Cardiac atrium fibroblast (primary cell): ENCODE results near the gene TTLL7. TPM values are rescaled to one million over a fixed set of nuclear protein-coding genes. Genes with fewer than 3 reads are reported as not detected.

Experiments used
- total RNA-seq: library from RNA; depleted of rRNA; stranded (reverse); fragments of >200 nt; gene quantifications from 2 replicates; pipeline ENCODE4 v1.2.3, GENCODE V29; 2015

Gene TTLL7, protein sequence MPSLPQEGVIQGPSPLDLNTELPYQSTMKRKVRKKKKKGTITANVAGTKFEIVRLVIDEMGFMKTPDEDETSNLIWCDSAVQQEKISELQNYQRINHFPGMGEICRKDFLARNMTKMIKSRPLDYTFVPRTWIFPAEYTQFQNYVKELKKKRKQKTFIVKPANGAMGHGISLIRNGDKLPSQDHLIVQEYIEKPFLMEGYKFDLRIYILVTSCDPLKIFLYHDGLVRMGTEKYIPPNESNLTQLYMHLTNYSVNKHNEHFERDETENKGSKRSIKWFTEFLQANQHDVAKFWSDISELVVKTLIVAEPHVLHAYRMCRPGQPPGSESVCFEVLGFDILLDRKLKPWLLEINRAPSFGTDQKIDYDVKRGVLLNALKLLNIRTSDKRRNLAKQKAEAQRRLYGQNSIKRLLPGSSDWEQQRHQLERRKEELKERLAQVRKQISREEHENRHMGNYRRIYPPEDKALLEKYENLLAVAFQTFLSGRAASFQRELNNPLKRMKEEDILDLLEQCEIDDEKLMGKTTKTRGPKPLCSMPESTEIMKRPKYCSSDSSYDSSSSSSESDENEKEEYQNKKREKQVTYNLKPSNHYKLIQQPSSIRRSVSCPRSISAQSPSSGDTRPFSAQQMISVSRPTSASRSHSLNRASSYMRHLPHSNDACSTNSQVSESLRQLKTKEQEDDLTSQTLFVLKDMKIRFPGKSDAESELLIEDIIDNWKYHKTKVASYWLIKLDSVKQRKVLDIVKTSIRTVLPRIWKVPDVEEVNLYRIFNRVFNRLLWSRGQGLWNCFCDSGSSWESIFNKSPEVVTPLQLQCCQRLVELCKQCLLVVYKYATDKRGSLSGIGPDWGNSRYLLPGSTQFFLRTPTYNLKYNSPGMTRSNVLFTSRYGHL
- total RNA-seq: 1.6 and 2.9 TPM in 2 replicates

DNA sequence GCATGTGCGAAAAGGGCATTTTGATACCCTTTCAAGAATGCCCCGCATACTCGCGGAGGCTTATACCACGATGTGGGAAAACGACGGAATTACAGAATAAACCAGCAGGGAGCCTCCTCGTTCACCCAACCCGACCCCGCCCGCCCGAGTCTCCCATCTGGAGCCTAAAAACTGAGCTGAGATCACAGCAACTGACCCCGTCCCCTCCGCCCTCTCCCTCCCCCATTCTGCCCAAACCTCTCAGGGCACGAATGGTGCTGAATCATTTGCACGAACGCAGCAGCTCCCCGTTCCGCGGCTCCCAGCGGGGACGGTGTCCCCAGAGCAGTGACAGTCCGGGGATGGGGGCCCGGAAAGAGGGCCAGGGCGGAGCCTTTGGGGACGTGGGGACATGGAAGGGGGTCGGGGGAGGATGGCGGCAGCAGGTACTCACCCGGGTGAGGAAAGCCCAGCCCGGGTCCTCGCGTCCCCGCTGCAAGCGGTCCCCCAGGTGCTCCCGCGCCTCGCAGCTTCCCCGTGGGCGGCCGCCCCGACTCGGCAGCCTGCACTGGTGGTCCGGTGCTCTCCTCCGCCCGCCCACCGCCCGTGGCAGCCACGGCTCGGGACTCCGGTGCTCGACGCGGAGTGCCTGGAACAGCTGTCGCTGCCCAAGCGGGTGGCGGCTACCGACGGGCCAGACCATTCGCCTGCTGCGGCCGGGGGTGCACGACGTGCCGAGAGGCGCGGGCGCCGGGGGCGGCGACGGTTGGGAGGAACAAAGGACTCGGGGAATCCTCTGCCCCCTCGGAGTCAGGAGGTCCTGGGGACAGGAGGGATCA lies at the start of gene TTLL7:
TSS of gene TTLL7 (minus strand) at position 635 of the 818 bp plus-strand sequence. CDS start 46,921 bp downstream, outside the sequence.

Other genes starting within 250 kb of the TTLL7 start
- 6.9 and 10.0 TPM in 2 replicates for gene PRKACB, start 145.1 kb upstream of the TTLL7 start, total RNA-seq